Thoracic aorta endothelial cell (primary cell): ENCODE measurements around the gene TUBB3. TPM values are rescaled to one million over a fixed set of nuclear protein-coding genes. Genes with fewer than 3 reads are reported as not detected.

Experiments
- total RNA-seq: library from RNA; depleted of rRNA; stranded (reverse); fragments of >200 nt; gene quantifications from 2 replicates; pipeline ENCODE4 v1.2.3, GENCODE V29; 2012

TUBB3 gene
- 130 and 167 TPM in 2 replicates for total RNA-seq

GRCh38 chr16:89922884-89923639, at the start of gene TUBB3:
Gene TUBB3, plus strand, starts transcription at chr16:89923342. Its CDS starts 60 bp downstream, at chr16:89923402.

GRCh38 chr16:89918453-89919347, 4.4 kb upstream of the TUBB3 start, which contains the start of gene MC1R:
Gene MC1R, plus strand, starts transcription at chr16:89918862. Its CDS starts 397 bp downstream, at chr16:89919259.

Other genes with a start within 250 kb of the TUBB3 start
- 37.0 and 45.8 TPM in 2 replicates for gene CDK10, start 236.7 kb upstream of the TUBB3 start, total RNA-seq
- gene SPATA2L, start 221.6 kb upstream of the TUBB3 start, total RNA-seq = 11.2 and 15.3 TPM in 2 replicates
- 6.9 and 7.2 TPM in 2 replicates for gene VPS9D1, start 202.4 kb upstream of the TUBB3 start, total RNA-seq
- gene ZNF276, start 201.8 kb upstream of the TUBB3 start, total RNA-seq = 24.1 and 24.9 TPM in 2 replicates
- gene FANCA, start 106.7 kb upstream of the TUBB3 start, total RNA-seq = 38.4 and 49.5 TPM in 2 replicates
- 1.2 and 2.2 TPM in 2 replicates for gene SPIRE2, start 94.9 kb upstream of the TUBB3 start, total RNA-seq
- gene TCF25, start 49.8 kb upstream of the TUBB3 start, total RNA-seq = 137 and 150 TPM in 2 replicates
- 2.7 and 2.9 TPM in 2 replicates for gene MC1R, start 4.5 kb upstream of the TUBB3 start, total RNA-seq
- gene DEF8, start 25.4 kb downstream of the TUBB3 start, total RNA-seq = 87.5 and 93.1 TPM in 2 replicates
- 24.9 and 34.3 TPM in 2 replicates for gene DBNDD1, start 96.1 kb downstream of the TUBB3 start, total RNA-seq
- not detected in 2 replicates for gene PRDM7, start 154.0 kb downstream of the TUBB3 start, total RNA-seq